Muscle layer of duodenum (tissue), 2 donors: Measurements from ENCODE around the gene IFITM5.
"Not testable (repeated sequence)": the region's sequence is repeated elsewhere in the genome, so short reads cannot be mapped to it uniquely, and the experiment has no call there.

Experiments used
- H3K27ac ChIP-seq: one replicate; pipeline ENCODE4 v1.7.0; 2013; ENCODE audit warnings: mild to moderate bottlenecking, low read length
- H3K27me3 ChIP-seq: one replicate; pipeline ENCODE4 v1.7.0; 2013; ENCODE audit warnings: low read depth, mild to moderate bottlenecking, control low read depth, low read length
- H3K36me3 ChIP-seq, 2 donors: one replicate each; pipeline ENCODE4 v1.7.0; 2013; ENCODE audit warnings: low read length in 2 of 2, control low read depth in 1 of 2, mild to moderate bottlenecking in 1 of 2; ENCODE audit not compliant: insufficient read depth in 2 of 2, control insufficient read depth in 1 of 2
- H3K4me1 ChIP-seq, 2 donors: one replicate each; pipeline ENCODE4 v1.7.0; 2013; ENCODE audit warnings: low read length in 2 of 2, mild to moderate bottlenecking in 2 of 2, control low read depth in 1 of 2, moderate library complexity in 1 of 2; ENCODE audit not compliant: insufficient read depth in 2 of 2, control insufficient read depth in 1 of 2
- H3K4me3 ChIP-seq, 2 donors: one replicate each; pipeline ENCODE4 v1.7.0; 2013; ENCODE audit warnings: low read length in 2 of 2, low read depth in 1 of 2, mild to moderate bottlenecking in 1 of 2
- H3K9me3 ChIP-seq, 2 donors: one replicate each; pipeline ENCODE4 v1.7.0; 2013; ENCODE audit warnings: low read length in 2 of 2, control low read depth in 1 of 2, mild to moderate bottlenecking in 1 of 2; ENCODE audit not compliant: control insufficient read depth in 1 of 2
- donor health status: healthy.

Gene IFITM5

DNA sequence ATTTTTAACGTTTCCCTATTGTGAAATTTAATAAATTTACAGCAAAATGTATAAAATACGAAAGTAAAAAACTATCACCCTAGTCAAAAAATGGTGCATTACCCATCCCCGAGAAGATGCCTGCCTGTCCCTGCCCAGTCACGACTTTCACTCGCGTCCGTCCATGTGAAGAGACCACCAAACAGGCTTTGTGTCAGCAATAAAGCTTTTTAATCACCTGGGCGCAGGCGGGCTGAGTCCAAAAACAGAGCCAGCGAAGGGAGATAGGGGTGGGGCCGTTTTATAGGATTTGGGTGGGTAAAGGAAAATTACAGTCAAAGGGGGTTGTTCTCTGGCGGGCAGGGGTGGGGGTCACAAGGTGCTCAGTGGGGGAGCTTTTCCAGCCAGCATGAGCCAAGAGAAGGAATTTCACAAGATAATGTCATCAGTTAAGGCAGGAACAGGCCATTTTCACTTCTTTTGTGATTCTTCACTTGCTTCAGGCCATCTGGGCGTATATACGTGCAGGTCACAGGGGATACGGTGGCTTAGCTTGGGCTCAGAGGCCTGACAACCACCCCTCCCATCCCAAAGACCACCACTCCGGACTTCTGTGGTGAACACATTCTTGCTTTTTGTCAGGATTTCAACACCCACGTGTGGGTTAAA is 34.4 kb upstream of the IFITM5 start:
- not testable (repeated sequence) for H3K27ac ChIP-seq, H3K4me3 ChIP-seq, H3K9me3 ChIP-seq, H3K36me3 ChIP-seq, H3K27me3 ChIP-seq
- H3K4me1 ChIP-seq, result peaks cover 8 to 16% of the 10 kb centered on the region in 2 donors

DNA sequence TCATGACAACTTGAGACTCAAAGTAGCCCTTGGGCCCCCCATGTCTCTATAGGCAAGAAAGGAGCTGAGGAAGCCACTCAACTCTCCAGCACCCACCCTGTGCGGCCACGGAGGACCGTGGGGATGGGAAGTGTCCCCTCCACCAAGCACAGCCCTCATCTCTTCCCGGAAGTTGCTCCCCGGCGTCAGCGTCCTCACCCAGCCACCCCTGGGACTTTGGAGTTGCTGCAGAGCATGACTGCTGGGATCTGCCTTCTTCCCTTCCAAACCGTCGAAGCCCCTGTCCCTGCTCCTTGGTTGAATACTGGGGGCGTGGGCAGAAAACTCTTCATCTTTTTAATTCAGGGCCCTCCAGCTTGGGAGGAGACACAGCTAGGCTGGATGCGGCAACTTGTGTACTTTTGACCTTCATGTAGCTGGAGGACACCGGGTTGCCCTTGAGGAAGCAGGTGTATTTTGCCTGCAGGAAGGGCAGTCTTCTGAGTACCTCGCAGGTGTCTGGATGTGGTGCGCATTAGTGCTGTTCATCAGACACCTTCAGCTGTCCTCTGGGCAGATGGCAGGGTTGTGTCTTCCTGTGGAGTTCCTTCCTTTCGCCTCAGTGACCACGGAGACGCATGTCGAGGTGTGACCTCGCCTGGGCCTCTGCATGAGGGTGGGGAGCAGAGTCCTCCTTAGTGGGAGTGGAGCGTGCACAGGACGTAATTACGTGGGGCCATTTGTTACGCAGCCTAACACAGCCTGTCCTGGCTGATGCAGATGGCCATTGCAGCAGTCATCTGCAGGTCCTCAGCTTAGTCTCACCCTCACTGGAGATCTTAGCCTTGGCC is 33.5 kb upstream of the IFITM5 start:
- no peak overlapping the region for H3K27ac ChIP-seq
- H3K27me3 ChIP-seq, result no peaks in the 10 kb centered on the region
- H3K9me3 ChIP-seq, result no peaks in the 10 kb centered on the region
- no peaks in the 10 kb centered on the region for H3K36me3 ChIP-seq
- no peak overlapping the region for H3K4me3 ChIP-seq
- H3K4me1 ChIP-seq, result peaks cover 8 to 16% of the 10 kb centered on the region in 2 donors

DNA sequence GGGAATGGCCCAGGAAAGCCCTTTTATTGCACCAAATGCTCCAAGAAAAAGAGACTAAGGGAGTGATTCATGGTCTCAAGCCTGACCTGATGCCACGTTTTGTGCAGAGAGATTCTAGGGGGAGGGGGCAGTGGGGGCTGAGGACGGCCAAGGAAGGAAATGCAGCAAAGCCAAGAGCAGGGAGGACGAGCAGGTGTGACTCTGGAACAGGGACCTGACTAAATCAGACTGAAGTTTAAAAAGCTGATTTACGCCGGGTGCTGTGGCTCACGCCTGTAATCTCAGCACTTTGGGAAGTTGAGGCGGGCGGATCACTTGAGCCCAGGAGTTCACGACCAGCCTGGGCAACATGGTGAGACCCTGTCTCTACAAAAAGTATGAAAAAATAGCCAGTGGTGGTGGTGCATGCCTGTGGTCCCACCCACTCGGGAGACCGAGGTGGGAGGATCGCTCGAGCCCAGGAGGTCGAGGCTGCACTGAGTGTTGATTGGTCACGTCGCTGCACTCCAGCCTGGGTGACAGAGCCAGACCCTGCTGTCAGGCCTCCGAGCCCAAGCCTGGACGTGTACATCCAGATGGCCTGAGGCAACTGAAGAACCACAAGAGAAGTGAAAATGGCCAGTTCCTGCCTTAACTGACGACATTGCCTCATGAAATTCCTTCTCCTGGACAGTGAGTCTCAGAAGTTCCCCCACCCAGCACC is 32.2 kb upstream of the IFITM5 start:
- Histone ChIP-seq H3K4me1 (peaks cover 16 to 21% of the 10 kb centered on the region in 2 donors), H3K9me3 (no peaks in the 10 kb centered on the region), H3K36me3 (no peaks in the 10 kb centered on the region), H3K27me3 (no peaks in the 10 kb centered on the region), H3K27ac (no peak overlapping the region), H3K4me3 (no peak overlapping the region)

DNA sequence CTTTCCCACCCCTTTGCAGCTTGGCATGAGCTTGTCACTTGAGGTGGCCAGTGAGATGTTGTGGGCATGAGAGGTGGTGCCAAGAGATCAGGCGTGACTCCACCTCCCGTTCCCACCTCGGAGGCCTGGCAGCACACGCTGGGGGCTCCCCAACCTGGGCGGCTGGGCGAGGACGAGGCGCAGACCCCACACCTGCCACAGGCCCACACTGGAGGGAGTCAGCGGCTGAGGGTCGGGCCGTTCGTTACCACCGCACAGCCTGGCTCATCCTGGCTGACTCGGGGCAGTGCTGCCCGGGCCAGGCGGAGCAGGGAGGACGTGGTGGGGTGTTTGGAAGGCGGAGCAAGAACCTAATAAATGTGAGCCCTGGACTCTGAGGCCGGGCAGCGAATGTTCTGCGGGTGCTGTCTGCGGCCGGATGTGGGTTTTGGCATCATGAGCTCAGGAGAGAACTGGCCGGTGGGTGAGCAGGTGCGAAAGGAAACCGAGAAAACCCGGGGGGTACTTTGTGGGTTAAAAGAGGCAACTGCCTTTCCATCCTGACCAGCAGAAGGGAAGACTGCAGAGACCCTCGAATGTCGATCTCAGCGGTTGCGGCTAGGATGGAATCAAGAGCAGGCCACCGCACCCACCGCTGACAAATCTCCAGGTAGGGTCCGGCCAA is 31.5 kb upstream of the IFITM5 start:
- H3K27me3 ChIP-seq, result no peaks in the 10 kb centered on the region
- H3K27ac ChIP-seq, result no peak overlapping the region
- H3K36me3 ChIP-seq, result no peaks in the 10 kb centered on the region
- H3K4me1 ChIP-seq, result peaks cover 17% of the 10 kb centered on the region in 2 donors
- no peak overlapping the region for H3K4me3 ChIP-seq
- H3K9me3 ChIP-seq, result no peaks in the 10 kb centered on the region

DNA sequence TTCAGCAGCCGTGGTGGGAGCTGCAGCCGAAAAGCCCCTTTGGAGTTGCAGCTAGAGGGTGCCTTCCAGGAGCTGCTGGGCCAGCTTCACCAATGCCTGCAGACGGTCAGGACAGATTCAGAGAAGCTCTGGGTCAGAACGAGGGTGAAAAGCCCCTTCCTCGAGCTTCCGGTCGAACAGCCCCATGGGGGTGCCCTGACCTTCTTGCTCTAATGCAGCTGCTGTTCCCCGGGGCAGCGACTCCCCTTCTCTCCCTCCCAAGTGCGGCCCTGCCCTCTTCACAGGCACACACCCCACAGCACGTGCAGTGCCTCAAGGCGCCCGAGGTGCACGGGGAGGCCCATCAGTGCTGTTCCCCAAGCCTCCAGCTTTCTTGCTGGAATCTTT is 31.0 kb upstream of the IFITM5 start:
- no peaks in the 10 kb centered on the region for H3K36me3 ChIP-seq
- no peak overlapping the region for H3K4me3 ChIP-seq
- H3K9me3 ChIP-seq, result no peaks in the 10 kb centered on the region
- H3K4me1 ChIP-seq, result peaks cover 15 to 19% of the 10 kb centered on the region in 2 donors
- H3K27me3 ChIP-seq, result no peaks in the 10 kb centered on the region
- H3K27ac ChIP-seq, result no peak overlapping the region

DNA sequence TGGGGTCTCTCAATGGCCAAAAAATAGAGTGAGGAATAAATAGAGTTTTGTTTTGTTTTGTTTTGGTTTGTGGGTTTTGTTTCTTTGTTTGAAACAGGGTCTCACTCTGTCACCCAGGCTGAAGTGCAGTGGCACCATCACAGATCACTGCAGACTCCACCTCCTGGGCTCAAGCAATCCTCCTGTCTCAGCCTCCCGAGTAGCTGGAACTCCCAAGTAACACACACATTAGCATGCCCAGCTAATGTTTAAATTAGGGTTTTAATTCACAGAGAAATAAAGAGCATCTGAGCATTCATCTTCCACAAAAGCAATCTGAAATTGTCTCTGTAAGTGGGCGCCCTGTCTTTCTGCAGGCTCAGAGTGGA is 30.5 kb upstream of the IFITM5 start:
- H3K36me3 ChIP-seq, result no peaks in the 10 kb centered on the region
- no peak overlapping the region for H3K4me3 ChIP-seq
- peaks cover 15 to 19% of the 10 kb centered on the region in 2 donors for H3K4me1 ChIP-seq
- no peak overlapping the region for H3K27ac ChIP-seq
- H3K27me3 ChIP-seq, result no peaks in the 10 kb centered on the region
- H3K9me3 ChIP-seq, result no peaks in the 10 kb centered on the region

DNA sequence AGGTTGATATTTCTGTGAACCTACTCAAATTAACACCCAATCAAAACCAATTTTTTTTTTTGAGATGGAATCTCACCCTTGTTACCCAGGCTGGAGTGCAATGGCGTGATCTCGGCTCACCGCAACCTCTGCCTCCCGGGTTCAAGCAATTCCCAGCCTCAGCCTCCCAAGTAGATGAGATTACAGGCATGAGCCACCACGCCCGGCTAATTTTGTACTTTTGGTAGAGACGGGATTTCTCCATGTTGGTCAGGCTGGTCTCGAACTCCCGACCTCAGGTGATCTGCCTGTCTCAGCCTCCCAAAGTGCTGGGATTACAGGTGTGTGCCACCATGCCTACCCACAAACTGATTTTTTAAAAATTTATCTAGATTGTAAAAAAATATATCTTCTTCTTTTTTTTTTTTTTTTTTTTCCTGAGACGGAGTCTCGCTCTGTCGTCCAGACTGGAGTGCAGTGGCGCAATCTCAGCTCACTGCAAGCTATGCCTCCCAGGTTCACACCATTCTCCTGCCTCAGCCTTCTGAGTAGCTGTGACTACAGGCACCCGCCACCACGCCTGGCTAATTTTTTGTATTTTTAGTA is 29.3 kb upstream of the IFITM5 start:
- not testable (repeated sequence) for H3K36me3 ChIP-seq, H3K27me3 ChIP-seq, H3K4me3 ChIP-seq, H3K9me3 ChIP-seq, H3K27ac ChIP-seq
- H3K4me1 ChIP-seq, result peaks cover 19 to 21% of the 10 kb centered on the region in 2 donors

DNA sequence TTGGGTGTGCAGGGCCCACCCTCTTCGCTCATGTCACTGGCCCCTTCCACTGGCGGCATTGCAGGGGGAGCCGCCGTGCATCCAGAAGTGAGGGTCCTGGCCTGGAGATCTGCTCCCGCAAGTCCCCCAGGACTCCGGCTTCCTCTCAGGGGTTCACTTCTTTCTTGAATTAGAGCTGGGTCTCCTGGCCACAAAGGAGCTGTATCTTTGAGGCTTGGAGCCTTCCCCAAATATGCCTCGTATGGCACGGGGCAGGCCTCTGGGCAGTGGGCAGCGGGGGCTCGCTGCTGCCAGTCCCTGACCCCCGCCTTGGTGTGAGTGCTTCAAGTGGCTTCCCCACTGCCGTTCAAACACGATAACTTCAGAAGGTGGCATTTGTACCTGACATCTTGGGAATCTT is 28.7 kb upstream of the IFITM5 start:
- H3K4me1 ChIP-seq, result peaks cover 19 to 21% of the 10 kb centered on the region in 2 donors
- no peak overlapping the region for H3K4me3 ChIP-seq
- no peaks in the 10 kb centered on the region for H3K36me3 ChIP-seq
- no peaks in the 10 kb centered on the region for H3K27me3 ChIP-seq
- H3K9me3 ChIP-seq, result no peaks in the 10 kb centered on the region
- no peak overlapping the region for H3K27ac ChIP-seq

DNA sequence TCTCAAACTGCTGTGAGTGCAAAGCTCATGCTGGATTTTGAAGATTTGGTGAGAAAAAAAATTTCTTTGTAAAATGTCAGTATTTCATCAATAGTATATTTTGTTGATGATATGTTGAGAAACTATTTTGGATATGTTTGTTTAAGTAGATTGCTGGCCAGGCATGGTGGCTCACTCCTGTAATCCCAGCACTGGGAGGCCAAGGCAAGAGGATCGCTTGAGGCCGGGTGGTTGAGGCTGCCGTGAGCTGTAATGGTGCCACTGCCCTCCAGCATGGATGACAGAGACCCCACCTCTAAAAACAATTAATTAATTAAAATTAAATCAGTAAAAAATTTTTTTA is 28.2 kb upstream of the IFITM5 start:
- Histone ChIP-seq H3K4me3 (peak overlapping the region in 1 of 2 donors; percentile 13), H3K9me3 (no peaks in the 10 kb centered on the region), H3K36me3 (no peaks in the 10 kb centered on the region), H3K27ac (peak overlapping the region; percentile 89), H3K4me1 (peaks cover 19 to 21% of the 10 kb centered on the region in 2 donors), H3K27me3 (no peaks in the 10 kb centered on the region)

DNA sequence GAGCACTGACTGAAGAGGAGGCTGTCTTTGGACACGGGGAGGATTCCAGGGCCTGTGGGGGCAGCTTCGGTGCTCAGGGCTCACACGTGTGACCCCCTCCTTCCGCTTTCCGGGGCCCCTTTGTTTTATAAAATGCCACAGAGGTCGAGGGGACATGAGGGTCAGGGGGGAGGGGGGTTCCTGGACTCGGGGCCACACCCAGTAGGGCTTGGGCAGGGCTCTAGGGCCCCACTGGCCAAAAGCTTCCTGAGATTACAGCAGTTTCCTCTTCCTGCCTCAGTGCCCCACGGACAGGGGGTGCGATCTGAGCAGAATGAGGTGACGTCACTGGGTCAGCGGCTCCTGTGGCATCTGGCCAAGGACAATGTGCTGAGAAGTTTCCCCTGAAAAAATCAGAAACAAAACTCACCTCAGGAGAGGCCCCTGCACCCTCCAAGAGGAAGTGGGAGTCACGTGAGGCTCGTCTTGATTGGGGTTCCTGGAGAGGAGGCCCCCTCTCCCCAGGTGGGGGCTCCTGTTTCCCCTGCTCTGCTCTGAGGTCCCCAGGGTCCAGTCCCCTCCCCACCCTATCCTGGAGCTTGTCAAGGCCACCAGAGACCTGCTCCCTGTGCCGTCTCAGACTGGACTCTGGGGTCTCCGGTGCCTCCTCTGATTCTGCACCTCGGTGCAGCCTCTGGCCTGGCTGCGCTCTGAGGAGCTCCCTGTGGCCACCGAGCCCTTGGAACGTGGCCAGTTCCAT is 27.7 kb upstream of the IFITM5 start:
- Histone ChIP-seq H3K4me1 (peaks cover 19 to 21% of the 10 kb centered on the region in 2 donors), H3K9me3 (no peaks in the 10 kb centered on the region), H3K36me3 (no peaks in the 10 kb centered on the region), H3K27ac (peak overlapping the region; percentile 89), H3K27me3 (no peaks in the 10 kb centered on the region), H3K4me3 (peak overlapping the region; percentile 13 to 23)
